ENCODE results near the gene KCNMB3. TPM values are rescaled to one million over a fixed set of nuclear protein-coding genes. Genes with fewer than 3 reads are reported as not detected.
"Not testable (repeated sequence)": the region's sequence is repeated elsewhere in the genome, so short reads cannot be mapped to it uniquely, and the experiment has no call there.

KCNMB3 gene
- total RNA-seq, 2 experiments from 2014 or later = 0.60 TPM; not detected in 1

- H3K9me2 ChIP-seq (ENCODE audit: insufficient read depth, low read length) = no peaks in the 10 kb centered on the region
- BruUV-seq (replicated peaks) = no TSS peak
Measured at GRCh38 chr3:179256813-179257212, 5.9 kb upstream of the KCNMB3 start.

GRCh38 chr3:179247289-179248015 is 3.5 kb downstream of the KCNMB3 start:
- no peaks in the 10 kb centered on the region for H3K4me1 ChIP-seq (ENCODE audit: insufficient read depth, low read length, poor library complexity, severe bottlenecking)
- H3K4me3 ChIP-seq (ENCODE audit: low read depth, low read length, poor library complexity, severe bottlenecking) = no peak overlapping the region
- POLR2A ChIA-PET = no interaction called here
- H2AFZ ChIP-seq (ENCODE audit: low read length) = no peak overlapping the region
- TF ChIP-seq EZH2phosphoT487 (IDR thresholded peaks at IDR 0.05; ENCODE audit: borderline replicate concordance, low read depth, low read length) (no peak), CTCF (conservative IDR thresholded peaks at IDR 0.05; ENCODE audit: low read length) (no peak)
- no peaks in the 10 kb centered on the region for H4K20me1 ChIP-seq (ENCODE audit: insufficient read depth, low read length)
- BruUV-seq (replicated peaks) = no TSS peak
- H3K4me2 ChIP-seq (ENCODE audit: low read length) = no peak overlapping the region
- CTCF ChIA-PET (ENCODE audit: unreplicated experiment) = no interaction called here
- H3K36me3 ChIP-seq (ENCODE audit: insufficient read depth, low read length) = no peaks in the 10 kb centered on the region
- no peak for DNase-seq (ENCODE audit: low spot score)
- no peaks in the 10 kb centered on the region for H3K79me2 ChIP-seq (ENCODE audit: insufficient read depth, low read depth, low read length)
- H3K9me2 ChIP-seq (ENCODE audit: insufficient read depth, low read length) = no peaks in the 10 kb centered on the region
- intact Hi-C loops (cut with micrococcal nuclease; ENCODE audit: unreplicated experiment) = no loop called here
- H3K9me3 ChIP-seq (ENCODE audit: low read length) = no peaks in the 10 kb centered on the region
- no peak overlapping the region for H3K27ac ChIP-seq (ENCODE audit: low read depth, low read length, poor library complexity, severe bottlenecking)

More at GRCh38 chr3:179256813-179257212, 5.9 kb upstream of the KCNMB3 start:
- no peak overlapping the region for H2AFZ ChIP-seq (ENCODE audit: low read length)
- no peak for DNase-seq (ENCODE audit: low spot score)
- TF ChIP-seq EZH2phosphoT487 (IDR thresholded peaks at IDR 0.05; ENCODE audit: borderline replicate concordance, low read depth, low read length) = no peak
- no peak for TF ChIP-seq CTCF (conservative IDR thresholded peaks at IDR 0.05; ENCODE audit: low read length)
- POLR2A ChIA-PET = no interaction called here
- no peaks in the 10 kb centered on the region for H3K36me3 ChIP-seq (ENCODE audit: insufficient read depth, low read length)
- no peak overlapping the region for H3K27ac ChIP-seq (ENCODE audit: low read depth, low read length, poor library complexity, severe bottlenecking)
- H3K9me3 ChIP-seq (ENCODE audit: low read length) = no peaks in the 10 kb centered on the region
- intact Hi-C loops (cut with micrococcal nuclease; ENCODE audit: unreplicated experiment) = no loop called here
- H4K20me1 ChIP-seq (ENCODE audit: insufficient read depth, low read length) = no peaks in the 10 kb centered on the region
- H3K4me2 ChIP-seq (ENCODE audit: low read length) = no peak overlapping the region
- CTCF ChIA-PET (ENCODE audit: unreplicated experiment) = no interaction called here
- H3K4me1 ChIP-seq (ENCODE audit: insufficient read depth, low read length, poor library complexity, severe bottlenecking) = no peaks in the 10 kb centered on the region
- H3K79me2 ChIP-seq (ENCODE audit: insufficient read depth, low read depth, low read length) = no peaks in the 10 kb centered on the region
- no peak overlapping the region for H3K4me3 ChIP-seq (ENCODE audit: low read depth, low read length, poor library complexity, severe bottlenecking)

- POLR2A ChIA-PET = interaction anchor here (0.6 kb wide), 1 partner anchor 110 kb away, joined by 6 read pairs; no protein-coding TSS in a partner anchor
- CTCF ChIA-PET (ENCODE audit: unreplicated experiment) = no interaction called here
- no peak overlapping the region for H3K4me3 ChIP-seq (ENCODE audit: low read depth, low read length, poor library complexity, severe bottlenecking)
Measured at GRCh38 chr3:179244878-179245277, 6.0 kb downstream of the KCNMB3 start.

GRCh38 chr3:179242859-179243258 is 8.1 kb downstream of the KCNMB3 start:
- H3K9me2 ChIP-seq (ENCODE audit: insufficient read depth, low read length); H3K27ac ChIP-seq (ENCODE audit: low read depth, low read length, poor library complexity, severe bottlenecking); H3K79me2 ChIP-seq (ENCODE audit: insufficient read depth, low read depth, low read length); DNase-seq (ENCODE audit: low spot score); BruUV-seq (replicated peaks); H3K4me2 ChIP-seq (ENCODE audit: low read length); CTCF ChIA-PET (ENCODE audit: unreplicated experiment); H2AFZ ChIP-seq (ENCODE audit: low read length); intact Hi-C loops (cut with micrococcal nuclease; ENCODE audit: unreplicated experiment); H3K4me1 ChIP-seq (ENCODE audit: insufficient read depth, low read length, poor library complexity, severe bottlenecking); H3K36me3 ChIP-seq (ENCODE audit: insufficient read depth, low read length); H4K20me1 ChIP-seq (ENCODE audit: insufficient read depth, low read length); H3K9me3 ChIP-seq (ENCODE audit: low read length); H3K4me3 ChIP-seq (ENCODE audit: low read depth, low read length, poor library complexity, severe bottlenecking): not testable (repeated sequence)
- POLR2A ChIA-PET = interaction anchor here (0.6 to 1.0 kb wide), 2 partner anchors 23 to 188 kb away, joined by 3 to 4 read pairs; no protein-coding TSS in a partner anchor

More at GRCh38 chr3:179244878-179245277, 6.0 kb downstream of the KCNMB3 start:
- H2AFZ ChIP-seq (ENCODE audit: low read length) = no peak overlapping the region
- H3K79me2 ChIP-seq (ENCODE audit: insufficient read depth, low read depth, low read length) = no peaks in the 10 kb centered on the region
- H3K9me3 ChIP-seq (ENCODE audit: low read length) = no peaks in the 10 kb centered on the region
- BruUV-seq (replicated peaks) = no TSS peak
- H3K4me1 ChIP-seq (ENCODE audit: insufficient read depth, low read length, poor library complexity, severe bottlenecking) = no peaks in the 10 kb centered on the region
- intact Hi-C loops (cut with micrococcal nuclease; ENCODE audit: unreplicated experiment) = no loop called here
- TF ChIP-seq EZH2phosphoT487 (IDR thresholded peaks at IDR 0.05; ENCODE audit: borderline replicate concordance, low read depth, low read length) (no peak), CTCF (conservative IDR thresholded peaks at IDR 0.05; ENCODE audit: low read length) (no peak)
- H3K9me2 ChIP-seq (ENCODE audit: insufficient read depth, low read length) = no peaks in the 10 kb centered on the region
- no peak for DNase-seq (ENCODE audit: low spot score)
- no peak overlapping the region for H3K4me2 ChIP-seq (ENCODE audit: low read length)
- H3K27ac ChIP-seq (ENCODE audit: low read depth, low read length, poor library complexity, severe bottlenecking) = no peak overlapping the region
- H3K36me3 ChIP-seq (ENCODE audit: insufficient read depth, low read length) = no peaks in the 10 kb centered on the region
- H4K20me1 ChIP-seq (ENCODE audit: insufficient read depth, low read length) = no peaks in the 10 kb centered on the region
